HG02588 (cell line): ENCODE results near the gene NFIC.

Experiments used
- ATAC-seq: cut with Tn5 transposase; IDR thresholded peaks from one replicate; pipeline ENCODE4 v1.9.1; 2021; ENCODE audit warnings: mild to moderate bottlenecking, moderate library complexity; ENCODE audit not compliant: unreplicated experiment

NFIC gene

GRCh38 chr19:3481241-3482090 is 115.1 kb downstream of the NFIC start:
- no peak for ATAC-seq

- ATAC-seq, result no peak
Observed at GRCh38 chr19:3482507-3483225, 116.3 kb downstream of the NFIC start.

- no peak for ATAC-seq
Observed at GRCh38 chr19:3483226-3483628, 116.8 kb downstream of the NFIC start, which contains the start of gene SMIM44. Gene SMIM44 (minus strand): TSS chr19:3483441. CDS start chr19:3483403, 38 bp downstream.

DNA sequence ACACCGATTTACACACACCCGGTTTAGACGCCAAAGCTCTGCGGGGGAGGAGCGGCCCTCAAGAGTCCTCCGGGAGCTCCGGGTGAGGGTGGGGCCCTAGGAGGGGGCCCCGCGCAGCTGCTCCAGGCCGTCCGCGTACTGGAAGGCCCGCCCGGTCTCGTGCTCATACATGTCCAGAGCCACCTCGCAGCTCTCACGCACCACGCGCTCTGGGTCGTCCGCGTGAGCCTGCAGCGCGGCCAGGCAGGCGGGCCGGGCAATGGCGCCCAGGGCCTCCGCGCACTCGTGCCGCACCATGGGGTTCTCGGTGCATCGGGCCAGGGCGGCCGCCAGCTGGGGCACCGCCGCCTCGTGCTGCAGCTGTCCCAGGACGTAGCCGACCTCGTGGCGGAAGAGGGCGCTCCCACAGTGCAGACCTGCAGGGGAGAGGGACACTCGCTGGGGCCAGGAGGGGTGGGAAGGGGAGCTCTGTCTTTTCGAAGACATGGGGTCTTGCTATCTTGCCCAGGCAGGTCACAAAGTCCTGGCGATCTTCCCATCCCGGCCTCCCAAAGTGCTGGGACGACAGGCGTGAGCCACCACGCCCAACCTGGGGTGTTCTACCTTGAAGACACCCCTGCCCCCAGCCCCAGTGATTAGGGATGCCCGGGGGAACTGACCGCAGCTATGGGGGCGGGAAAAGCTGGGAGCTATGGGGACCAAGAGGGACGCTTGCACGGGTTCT is 125.2 kb downstream of the NFIC start:
- ATAC-seq, result no peak

DNA sequence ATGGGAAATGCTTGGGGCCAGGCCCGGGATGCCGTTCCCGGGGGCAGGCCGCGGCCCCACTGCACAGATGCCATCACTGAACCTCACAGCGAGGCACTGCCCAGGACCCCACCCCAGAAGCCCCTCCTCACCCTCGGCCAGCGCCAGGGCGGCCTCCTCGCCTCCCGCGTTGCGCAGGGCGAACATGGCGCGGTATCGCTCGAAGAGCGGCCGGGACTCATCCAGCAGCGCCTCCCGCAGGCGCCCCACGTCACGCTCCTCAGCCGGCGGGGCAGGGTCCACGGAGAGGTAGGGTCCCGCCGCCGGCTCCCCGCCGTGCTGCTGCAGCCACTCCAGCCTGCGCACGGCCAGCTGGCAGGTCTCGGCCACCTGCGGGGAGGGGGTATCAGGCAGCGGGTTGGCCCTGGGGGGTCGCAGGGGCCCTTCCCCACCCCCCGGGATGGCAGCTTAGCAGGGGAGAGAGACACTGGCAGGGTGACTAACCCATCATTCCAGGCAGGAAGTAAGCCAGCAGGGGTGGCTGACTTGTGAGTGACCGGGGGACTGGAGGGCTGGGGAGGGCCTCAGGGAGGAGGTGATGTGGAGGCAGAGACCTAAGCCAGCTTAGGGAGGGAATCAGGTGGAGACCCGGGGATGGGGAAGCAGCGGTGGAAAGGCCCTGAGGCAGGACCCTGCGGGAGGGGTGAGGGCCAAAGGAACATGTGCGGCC is 125.9 kb downstream of the NFIC start:
- ATAC-seq, result no peak

GRCh38 chr19:3492919-3493318 is 126.5 kb downstream of the NFIC start:
- ATAC-seq, result no peak

- no peak for ATAC-seq
Observed at GRCh38 chr19:3493651-3494050, 127.3 kb downstream of the NFIC start.

DNA sequence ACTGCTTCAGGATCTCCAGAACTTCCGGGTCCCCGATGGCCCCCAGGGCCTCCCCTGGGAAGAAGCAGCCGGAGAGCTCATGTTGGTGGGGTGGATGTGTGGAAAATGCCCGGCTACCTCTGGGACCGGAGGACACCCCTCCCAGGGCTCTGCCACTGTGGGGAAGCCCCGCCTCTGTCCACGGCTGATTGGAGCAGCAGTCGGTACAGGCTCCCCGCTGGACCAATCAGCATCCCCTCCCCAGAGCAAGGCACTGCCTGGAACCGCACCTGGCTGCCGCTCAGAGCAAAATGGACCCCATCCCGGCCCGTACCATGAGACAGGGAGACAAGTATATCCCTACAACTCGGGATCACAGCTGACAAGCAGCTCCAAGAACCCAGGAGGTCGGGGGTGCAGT is 127.7 kb downstream of the NFIC start:
- no peak for ATAC-seq

GRCh38 chr19:3494559-3494958 is 128.2 kb downstream of the NFIC start:
- ATAC-seq, result no peak

DNA sequence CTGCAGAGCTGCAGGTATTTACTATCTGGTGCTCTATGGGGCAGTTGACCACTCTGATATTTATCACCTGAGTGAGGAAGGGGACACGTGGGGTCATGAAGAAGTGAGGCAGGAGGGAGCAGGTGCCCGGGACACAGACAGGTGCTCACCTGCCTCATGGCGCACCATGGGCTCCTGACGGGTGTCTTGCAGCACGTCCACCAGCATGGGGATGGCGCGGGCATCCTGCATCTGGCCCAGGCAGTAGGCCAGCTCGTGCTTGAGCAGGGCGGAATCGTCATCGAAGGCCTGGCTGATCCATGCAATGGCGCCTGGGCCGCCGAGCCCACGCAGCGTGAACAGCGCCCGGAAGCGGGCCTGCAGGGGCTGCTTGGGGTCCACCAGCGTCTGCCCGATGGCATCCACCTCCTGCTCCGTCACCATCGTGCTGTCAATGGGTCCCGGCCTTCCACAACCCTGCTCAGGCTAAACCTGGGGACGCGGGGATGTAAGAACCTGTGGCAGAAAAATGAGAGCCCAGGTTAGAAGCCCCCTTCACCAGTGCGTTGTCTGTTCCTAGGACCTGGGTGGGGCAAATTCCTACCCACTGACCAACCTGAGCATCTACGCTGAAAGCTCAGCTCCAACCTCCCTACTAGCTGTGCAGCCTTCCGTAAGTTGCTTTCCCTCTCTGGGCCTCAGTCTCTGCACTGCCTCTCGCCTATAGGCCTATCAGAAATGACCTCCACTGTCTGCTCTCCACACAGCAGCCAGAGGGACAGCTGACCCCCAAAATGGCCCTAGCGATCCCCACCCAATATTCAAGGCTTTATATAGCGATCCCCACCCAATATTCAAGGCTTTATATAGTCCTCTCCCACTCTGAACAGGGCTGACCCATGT is 130.2 kb downstream of the NFIC start:
- ATAC-seq, result no peak

DNA sequence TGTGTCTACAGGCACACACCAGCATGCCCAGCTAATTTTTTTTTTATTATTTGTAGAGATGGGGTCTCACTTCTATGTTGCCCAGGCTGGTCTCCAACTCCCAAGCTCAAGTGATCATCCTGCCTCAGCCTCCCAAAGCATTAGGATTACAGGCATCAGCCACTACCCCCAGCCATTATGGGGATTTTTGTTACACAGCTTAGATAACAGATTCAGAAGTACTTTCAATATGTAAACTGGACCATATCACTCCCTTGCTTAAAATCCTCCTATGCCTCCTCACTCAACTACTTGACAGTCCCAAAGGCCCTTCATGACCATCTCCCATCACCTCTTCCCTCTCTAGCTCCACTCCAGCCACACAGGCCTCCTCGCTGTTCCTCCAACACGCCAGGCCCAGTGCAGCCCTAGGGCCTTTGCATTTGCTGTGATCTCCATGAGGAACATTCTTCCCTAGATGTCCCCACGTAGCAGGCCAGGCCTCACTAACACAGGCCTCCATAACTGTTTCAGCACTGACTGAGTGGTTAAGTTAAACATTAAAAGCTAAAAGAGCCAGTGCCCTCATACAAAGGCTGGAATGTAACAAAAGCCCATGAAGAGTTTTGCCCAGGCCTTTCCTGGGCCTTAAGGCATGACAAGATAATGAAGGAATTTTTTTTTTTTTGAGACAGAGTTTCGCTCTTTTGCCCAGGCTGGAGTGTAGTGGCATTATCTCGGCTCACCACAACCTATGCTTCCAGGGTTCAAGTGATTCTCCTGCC is 131.6 kb downstream of the NFIC start:
- ATAC-seq, result no peak

DNA sequence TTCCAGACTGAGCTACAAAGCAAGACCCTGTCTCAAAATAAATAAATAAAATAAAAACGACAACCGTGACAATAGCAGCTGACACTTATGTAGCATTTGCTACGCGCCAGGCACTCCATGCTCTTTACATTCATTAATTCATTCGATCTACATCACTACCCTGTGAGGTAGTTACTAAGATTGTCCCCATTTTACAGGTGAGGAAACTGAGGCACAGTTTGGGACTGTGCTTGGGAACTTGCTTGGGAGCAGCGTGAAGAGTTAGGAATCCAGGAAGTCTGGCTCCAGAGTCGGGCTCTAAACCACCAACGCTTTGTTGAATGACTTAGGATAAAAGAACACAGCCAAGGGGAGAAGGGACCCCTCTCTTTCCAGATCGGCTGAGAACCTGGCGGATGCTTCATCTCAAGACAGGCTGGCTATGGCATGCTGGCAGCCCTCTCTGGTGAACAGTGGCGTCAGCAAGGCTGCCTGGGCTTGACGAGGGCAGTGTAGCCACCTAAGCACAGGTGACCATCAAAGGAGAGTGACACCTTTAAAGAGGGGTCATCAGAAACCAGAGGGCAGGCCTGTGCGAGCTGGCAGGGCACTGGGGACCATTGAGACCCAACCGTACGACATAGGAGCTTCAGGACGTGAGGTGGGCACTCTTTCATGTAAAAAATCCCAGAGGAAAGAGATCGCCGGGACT is 133.5 kb downstream of the NFIC start:
- peak; percentile 9 for ATAC-seq

DNA sequence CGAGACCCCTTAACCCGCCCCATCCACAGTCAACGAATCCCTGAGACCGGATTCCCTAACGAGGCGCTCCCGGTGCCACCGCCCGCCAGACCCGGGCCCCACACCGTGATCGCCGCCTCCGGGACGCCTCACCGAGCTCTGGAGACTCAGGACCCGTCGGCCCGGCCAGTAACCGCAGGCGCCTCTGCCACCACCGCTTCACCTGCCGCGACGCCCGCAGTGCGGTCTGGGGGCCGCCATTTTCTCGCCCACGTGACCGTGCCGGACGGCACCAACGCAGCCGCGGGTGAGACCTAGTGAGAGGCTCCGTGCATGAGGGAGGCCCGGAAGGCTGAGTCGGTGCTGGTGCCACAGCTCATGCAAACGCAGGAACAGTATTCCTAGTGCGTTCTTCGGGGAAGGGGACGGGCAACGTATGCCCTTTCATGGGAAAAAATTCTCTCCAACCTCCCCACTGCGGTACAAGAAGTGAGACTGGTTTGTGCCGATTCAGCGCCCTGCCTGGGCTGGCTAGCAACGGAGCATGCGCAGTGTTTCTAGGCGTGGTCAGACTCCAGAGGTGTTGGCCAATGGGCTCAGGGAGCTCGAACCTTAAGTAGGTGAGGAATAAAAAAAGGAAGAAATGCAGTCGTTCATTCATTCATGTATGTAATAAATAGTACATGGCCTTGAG is 134.2 kb downstream of the NFIC start, which contains the start of gene DOHH:
DOHH (minus strand) TSS at position 246 of the 673 bp plus-strand sequence. CDS start 3,860 bp downstream, outside the sequence.
- ATAC-seq, result peak; percentile 82

GRCh38 chr19:3501780-3502179 is 135.4 kb downstream of the NFIC start:
- no peak for ATAC-seq

DNA sequence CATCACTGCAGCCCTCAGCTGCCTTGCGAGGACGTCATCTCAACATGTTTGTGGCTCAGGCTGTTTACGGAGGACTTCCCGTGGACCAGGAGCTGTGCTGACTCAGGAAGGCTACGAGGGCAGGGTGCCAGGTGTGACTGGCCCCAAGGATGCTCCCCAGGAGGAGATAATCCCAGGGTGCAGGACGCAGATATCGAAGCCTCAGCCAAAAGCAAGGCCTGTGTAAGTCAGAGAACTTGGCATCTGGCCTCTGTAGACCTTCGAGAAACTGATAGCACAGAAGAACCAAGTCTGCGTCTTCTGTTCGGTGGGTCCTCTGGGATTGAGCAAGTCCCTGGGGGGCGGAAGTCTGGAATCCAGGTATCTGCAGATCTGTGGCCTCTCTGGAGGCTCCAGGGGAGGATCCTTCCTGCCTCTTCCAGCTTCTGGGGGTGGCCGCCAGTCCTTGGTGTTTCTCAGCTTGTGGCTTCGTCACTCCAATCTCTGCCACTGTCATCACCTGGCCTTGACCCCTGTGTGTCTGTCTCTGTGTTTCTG is 136.7 kb downstream of the NFIC start:
- ATAC-seq, result no peak

DNA sequence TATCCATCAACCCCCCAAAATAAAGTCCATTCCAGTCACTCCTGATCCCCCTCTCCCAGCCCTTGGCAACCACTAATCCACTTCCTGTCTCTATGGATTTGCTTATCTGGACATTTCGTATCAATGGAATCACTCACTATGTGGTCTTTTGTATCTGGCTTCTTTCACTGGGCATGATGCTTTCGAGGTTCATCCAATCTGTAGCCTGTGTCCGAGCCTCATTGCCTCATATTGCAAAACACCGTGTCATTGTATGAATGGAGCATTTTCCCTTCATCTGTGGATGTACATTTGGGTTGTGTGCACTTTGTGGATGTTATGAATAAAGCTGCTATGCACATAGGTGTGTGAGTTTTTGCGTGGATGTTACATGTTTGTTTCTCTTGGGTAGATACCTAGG is 138.4 kb downstream of the NFIC start:
- ATAC-seq, result no peak

DNA sequence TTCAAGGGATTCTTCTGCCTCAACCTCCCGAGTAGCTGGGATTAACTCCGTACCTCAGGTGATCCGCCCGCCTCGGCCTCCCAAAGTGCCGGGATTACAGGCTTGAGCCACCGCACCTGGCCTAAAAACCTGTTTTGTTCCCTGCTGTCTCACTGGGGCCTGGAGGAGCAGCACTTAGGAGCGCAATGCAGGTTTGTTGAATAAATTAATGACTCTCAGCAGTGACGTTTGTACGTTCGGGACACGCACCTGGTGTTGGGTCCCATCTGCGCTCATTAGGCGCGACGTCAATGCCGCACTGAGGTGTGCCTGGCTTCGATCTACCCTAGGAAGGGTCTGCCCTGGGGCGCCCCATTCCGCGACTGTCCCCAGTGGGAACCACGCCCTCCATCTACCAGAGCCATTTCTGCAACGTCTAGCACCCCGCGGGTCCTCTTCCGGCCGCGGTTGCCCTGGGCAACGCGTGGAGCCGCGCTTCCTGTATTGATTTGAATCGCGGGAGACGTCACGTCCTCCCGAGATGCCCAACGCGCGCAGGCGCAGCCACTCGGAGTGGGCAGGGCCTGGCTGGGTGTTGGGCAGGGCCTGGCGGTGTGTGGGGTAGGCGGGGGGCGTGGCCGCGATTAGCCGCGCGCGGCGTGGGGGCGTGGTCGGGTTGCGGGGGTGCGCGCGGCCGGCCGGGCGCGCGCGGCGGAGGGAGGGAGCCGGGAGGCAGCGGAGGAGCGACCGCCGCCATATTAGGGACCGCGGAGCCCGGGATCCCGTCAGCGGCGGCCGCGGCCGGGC is 139.4 kb downstream of the NFIC start, which contains the start of gene FZR1:
FZR1 (plus strand) TSS at position 714 of the 786 bp plus-strand sequence. CDS start 16,679 bp downstream, outside the sequence.
- peak; percentile 82 for ATAC-seq
